T-helper 9 cell (primary cell): ENCODE results near the gene TRIM72.
"Not testable (repeated sequence)": the region's sequence is repeated elsewhere in the genome, so short reads cannot be mapped to it uniquely, and the experiment has no call there.

Experiments used
- DNase-seq: peaks from one replicate; pipeline ENCODE4 v3.0.0-alpha.2; 2020

The TRIM72 gene

DNA sequence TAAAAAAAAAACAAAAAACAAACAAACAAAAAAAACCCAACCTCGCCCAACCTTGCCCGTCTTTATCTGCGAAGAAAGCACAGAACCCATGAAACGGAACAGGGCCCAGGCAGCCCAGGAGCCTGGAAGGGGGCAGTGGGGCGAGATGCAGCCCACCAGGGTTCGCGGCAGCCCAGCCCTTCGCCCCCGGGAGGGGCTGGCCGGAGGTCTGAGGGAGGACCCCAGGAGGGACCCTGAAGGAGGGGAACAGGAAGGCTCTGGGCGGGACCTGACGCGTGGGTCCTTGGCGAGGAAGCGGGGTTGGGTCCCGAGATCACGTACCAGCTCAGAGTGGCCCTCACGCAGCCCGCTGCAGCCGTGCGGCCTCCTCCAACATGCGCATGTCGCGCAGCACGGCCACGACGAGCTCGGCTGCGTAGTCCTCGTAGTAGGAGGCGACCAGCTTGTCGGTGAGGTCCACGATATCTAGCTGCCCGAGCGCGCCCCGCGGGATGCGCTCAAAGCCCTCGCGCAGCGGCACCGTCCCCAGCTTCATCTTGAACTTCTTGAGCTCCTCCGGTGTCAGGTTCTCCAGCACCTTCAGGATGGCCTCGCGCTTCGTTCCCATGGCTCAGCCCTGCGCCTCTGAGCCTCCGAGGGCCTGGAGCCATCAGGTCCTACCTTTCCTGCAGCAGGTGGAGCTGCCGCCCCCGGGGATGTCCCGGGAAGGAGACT is 2.7 kb downstream of the TRIM72 start, which contains the start of gene PYDC1:
PYDC1 (minus strand) TSS at position 714 of the 714 bp plus-strand sequence; CDS start at position 607, 107 bp downstream.
- DNase-seq = no peak

DNA sequence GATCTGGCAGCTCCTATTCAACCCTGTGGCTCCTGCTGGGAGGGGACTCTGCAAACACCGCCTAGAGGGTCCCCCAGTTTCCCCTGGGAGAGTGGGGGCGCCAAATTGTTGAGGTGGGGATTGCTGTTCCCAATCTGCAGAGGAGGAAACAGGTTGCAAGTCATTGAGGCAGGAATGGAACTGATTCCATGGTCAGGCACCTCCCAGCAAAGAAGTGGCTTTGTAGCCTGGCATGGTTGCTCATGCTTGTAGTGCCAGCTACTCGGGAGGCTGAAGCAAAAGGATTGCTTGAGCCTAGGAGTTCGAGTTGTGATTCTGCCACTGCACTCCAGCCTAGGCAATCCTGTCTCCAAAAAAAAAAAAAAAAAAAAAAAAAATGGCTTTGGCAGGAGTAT is 3.2 kb downstream of the TRIM72 start:
- DNase-seq = no peak

DNA sequence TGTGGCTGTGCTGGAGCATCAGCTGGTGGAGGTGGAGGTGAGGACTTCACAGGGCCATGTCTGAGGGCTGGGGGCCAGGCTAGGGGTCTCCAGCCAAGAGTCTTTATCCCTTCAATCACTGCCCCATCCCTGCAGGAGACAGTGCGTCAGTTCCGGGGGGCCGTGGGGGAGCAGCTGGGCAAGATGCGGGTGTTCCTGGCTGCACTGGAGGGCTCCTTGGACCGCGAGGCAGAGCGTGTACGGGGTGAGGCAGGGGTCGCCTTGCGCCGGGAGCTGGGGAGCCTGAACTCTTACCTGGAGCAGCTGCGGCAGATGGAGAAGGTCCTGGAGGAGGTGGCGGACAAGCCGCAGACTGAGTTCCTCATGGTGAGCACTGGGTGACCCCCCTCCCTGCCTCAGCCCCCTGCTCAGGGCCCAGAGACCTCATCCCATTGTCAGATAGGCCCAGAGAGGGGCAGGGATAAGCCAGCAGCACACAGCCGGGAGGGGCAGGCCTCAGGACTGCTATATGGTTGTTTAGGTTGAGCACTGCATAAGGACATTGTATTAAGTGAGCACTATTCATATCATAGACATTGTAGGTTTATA is 5.3 kb downstream of the TRIM72 start:
- DNase-seq = no peak

DNA sequence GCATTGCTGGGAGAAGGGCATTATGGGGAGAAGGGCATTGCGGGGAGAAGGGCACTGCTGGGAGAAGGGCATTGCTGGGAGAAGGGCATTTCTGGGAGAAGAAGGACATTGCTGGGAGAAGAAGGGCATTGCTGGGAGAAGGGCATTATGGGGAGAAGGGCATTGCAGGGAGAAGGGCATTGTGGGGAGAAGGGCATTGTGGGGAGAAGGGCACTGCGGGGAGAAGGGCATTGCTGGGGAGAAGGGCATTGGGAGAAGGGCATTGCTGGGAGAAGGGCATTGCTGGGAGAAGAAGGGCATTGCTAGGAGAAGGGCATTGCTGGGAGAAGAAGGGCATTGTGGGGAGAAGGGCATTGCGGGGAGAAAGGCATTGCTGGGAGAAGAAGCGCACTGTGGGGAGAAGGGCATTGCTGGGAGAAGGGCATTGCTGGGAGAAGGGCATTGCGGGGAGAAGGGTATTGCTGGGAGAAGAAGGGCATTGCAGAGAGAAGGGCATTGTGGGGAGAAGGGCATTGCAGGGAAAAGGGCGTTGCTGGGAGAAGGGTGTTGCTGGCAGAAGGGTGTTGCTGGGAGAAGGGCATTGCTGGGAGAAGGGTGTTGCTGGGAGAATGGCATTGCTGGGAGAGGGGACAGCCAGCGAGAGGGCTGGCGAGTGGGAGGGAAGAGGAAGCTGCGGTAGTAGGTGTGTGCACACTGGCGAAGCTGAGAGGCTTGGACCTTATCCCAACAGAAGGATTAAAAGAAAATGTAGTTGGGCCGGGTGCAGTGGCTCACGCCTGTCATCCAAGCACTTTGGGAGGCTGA is 7.6 kb downstream of the TRIM72 start:
- no peak for DNase-seq

DNA sequence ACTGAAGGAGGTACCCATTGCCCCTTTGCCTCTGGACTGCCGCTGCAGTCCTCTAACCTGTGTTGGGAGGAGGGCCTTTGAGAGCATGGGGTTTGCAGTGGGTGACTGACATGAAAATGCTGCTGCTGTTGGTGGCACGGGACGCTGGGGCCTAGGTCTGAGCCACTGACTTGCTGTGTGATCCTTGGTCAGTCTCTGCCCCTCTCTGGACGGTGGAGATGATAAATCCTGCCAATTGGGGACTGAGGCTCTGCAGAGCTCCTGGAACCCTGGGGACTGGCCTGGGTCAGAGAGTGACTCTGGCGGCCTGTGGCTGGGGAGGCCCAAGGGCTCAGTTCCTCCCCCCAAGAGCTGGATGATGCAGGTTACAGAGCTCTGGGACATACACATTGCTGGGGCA is 9.1 kb downstream of the TRIM72 start:
- no peak for DNase-seq

DNA sequence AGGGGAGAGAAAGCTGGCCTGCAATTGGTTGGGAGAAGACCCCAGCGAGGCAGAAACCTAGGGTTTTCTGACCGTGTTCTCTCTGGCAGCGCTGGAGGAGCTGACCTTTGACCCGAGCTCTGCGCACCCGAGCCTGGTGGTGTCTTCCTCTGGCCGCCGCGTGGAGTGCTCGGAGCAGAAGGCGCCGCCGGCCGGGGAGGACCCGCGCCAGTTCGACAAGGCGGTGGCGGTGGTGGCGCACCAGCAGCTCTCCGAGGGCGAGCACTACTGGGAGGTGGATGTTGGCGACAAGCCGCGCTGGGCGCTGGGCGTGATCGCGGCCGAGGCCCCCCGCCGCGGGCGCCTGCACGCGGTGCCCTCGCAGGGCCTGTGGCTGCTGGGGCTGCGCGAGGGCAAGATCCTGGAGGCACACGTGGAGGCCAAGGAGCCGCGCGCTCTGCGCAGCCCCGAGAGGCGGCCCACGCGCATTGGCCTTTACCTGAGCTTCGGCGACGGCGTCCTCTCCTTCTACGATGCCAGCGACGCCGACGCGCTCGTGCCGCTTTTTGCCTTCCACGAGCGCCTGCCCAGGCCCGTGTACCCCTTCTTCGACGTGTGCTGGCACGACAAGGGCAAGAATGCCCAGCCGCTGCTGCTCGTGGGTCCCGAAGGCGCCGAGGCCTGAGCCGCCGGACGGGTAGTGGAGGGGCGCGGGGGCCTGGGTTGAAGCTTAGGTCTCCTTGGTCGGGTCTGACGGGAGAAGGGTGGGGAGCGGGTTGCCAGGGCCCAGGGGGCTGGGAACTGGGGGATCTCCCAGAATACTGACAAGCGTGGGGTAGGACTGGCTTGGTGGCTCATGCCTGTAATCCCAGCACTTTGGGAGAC is 10.4 kb downstream of the TRIM72 start:
- DNase-seq = no peak

DNA sequence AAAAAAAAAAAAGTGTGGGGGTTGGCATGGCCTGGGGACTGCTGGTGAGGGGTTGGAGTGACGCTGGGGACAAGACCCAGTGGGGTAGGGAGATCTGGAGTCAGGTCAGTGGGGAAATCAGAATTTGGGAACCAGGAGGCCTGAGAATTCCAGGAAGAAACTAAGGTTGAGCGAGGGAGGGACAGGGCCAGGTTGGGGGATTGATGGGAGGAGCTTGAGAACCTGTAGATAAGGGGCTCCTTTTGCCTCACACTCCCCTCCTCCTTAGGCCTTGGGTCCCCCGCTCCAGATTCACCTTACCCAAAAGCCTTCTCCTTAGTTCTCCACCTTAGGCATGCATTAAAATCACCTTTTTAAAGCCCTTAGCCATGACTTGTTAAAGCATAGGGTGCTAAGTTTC is 11.3 kb downstream of the TRIM72 start:
- DNase-seq = no peak

DNA sequence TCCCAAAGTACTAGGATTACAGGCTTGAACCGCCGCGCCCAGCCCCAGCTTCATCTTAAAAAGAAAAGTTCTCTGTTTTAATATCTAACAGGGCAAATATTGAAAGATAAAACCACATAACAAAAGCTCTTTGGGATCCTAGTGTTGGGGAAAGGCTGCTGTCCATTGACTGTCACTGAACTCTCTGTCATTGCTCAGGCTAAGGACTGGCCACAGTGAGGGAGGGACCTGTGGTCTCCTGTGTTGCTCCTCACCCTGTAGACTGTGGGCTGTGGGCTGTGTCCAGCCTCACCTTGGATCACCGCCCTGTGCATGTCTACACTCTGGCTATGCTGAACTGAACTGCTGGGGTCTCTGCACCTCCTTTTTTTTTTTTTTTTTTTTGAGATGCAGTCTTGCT is 14.3 kb downstream of the TRIM72 start:
- DNase-seq = no peak

DNA sequence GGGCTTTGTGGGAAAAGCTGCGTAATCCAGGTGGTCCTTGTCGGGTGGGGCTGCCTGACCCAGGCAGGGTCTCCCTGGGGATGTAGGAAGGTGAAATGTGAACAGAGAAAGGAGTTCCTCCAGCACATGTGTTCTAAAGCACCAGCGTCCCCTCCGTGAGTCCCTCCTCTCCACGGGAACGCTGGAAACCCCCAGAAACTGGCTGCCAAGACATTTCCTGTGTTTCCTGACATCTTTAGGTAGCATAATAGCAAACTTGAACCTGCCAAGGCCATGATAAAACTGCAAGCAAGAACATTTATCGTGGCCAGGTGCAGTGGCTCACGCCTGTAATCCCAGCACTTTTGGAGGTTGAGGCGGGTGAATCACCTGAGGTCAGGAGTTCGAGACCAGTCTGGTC is 15.6 kb downstream of the TRIM72 start:
- DNase-seq = no peak

DNA sequence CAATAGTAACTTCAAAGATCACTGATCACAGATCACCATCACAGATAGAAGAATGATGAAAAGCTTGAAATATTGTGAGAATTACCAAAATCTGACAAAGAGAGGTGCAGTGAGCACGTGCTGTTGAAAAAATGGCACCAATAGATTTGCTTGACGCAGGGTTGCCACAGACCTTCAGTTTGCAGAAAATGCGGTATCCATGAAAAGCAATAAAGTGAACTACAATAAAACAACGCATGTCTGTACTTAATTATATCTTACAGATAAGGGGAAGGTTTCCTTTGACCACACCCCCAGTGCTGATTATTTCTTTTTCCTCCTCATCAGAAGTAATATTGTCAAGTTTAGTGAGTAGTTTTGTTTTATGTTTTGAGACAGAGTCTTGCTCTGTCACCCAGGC is 24.1 kb downstream of the TRIM72 start:
- no peak for DNase-seq

DNA sequence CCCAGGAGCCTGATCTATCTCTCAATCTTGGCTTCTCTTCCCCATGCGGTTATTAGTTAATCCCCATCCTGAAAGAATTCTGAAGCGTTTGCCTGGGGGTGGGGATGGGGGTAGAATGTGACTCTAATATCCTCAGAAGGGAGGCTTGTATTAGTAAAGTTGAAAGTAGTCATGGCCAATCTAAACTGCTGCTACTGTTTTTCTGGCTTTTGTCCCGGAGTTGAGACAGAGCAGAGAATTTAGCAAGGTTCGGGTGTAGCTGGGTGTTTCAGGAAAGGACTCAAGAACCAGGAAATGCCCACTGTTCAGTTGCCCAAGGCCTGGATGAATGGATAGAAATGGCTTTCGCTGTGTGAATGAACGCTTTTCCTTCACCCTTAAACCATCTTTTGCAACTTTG is 28.3 kb downstream of the TRIM72 start:
- no peak for DNase-seq

DNA sequence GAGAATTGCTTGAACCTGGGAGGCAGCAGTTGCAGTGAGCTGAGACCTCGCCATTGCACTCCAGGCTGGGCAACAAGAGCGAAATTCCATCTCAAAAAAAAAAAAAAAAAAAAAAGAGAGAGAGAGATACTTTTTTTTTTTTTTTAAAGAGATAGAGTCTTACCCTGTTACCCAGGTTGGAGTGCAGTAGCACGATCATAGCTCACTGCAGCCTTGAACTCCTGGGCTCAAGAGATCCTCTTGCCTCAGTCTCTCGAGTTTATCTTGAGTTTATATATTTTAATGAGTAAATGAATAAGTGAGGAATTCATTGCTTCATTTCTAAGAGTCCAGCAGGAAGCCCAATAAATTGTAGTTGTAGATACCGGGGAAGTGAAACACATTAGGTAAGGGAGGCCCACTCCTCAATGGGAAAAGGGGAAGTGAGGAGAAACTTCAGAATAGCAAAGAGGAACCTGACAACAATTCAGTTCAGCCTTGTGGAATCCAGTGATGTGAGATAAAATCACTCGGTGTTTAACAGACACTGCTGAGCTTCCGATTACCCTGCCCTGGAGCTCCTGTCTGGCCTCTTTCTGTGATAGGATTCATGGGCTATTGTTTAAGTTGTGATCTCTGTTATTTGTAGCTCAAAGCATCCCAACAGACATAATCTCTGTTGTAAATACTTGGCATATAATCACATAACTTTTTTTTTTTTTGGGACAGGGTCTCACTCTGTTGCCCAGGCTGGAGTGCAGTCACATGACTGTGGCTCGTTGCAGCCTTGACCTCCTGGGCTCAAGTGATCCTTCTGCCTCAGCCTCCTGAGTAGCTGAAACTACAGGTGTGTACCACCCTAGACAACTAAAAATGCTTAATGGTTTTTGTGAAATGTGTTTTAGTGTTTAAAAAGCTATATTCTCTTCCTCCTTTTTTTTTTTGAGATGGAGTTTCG is 30.1 kb downstream of the TRIM72 start:
- no peak for DNase-seq

DNA sequence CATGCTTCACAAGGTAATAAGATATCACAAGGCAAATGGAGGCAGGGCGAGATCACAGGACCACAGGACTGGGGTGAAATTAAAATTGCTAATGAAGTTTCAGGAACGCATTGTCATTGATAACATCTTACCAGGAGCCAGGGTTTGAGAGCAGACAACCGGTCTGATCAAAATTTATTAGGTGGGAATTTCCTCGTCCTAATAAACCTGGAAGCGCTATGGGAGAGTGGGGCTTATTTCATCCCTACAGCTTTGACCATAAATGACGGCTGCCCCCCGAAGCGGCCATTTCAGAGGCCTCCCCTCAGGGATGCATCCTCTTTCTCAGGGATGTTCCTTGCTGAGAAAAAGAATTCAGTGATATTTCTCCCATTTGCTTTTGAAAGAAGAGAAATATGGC is 31.7 kb downstream of the TRIM72 start:
- not testable (repeated sequence) for DNase-seq

DNA sequence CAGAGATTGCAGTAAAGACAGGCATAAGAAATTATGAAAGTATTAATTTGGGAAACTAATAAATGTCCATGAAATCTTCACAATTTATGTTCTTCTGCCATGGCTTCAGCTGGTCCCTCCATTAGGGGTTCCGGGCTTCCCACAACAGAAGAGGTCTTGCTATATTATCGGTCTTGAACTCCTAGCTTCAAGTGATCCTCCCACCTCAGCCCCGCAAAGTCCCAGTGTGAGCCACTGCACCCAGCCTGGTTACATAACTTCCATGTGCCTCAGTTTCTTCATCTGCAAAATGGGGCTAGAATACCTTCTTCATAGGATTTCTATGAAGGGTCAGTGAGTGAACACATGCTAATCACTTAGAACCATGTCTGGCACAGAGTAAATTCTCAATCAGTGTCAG is 32.4 kb downstream of the TRIM72 start:
- no peak for DNase-seq

DNA sequence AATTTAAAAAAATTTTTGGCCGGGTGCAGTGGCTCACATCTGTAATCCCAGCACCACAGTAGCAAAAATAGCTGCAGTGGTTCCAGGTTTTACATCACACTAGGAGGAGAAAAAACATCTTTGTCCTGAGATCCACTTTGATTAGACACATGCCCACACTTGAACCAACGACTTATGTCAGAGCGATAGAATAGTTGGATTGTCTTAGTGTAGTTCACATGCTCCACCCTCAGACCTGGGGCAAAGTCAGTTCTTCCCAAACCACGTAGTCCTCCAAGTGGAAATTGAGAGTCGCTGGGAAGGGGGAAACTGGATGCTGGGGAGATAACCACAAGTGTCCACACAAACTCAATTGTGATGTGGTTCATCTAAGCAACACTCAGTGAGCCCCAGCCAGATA is 34.4 kb downstream of the TRIM72 start:
- no peak for DNase-seq

DNA sequence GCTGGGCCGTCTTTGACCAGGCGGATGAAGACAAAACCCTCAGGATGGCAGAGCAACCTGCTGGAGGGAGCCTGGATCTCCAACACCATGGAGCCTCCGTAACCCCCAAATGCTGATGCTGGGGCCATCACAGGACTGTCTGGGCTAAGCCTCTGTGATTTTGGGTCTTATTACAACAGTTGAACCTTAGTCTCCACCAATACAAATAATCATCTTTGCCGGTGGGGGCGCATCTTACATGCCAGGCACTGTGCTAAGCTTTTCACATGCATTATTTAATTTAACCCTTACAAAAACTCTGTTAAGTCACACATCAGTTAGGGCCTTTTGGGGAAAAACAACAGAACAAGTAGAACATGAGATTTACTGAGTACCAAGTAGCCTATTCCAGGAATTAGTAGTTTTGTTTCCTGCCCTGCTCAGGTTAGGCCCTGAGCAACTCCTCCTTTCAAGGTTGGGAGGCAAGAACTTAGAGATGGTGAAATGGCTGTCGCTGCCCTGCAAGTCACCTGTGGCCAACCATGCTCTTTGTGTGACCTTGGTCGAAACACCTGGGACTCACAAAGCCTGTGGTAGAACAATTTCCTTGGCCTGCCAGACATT is 37.0 kb downstream of the TRIM72 start:
- no peak for DNase-seq

DNA sequence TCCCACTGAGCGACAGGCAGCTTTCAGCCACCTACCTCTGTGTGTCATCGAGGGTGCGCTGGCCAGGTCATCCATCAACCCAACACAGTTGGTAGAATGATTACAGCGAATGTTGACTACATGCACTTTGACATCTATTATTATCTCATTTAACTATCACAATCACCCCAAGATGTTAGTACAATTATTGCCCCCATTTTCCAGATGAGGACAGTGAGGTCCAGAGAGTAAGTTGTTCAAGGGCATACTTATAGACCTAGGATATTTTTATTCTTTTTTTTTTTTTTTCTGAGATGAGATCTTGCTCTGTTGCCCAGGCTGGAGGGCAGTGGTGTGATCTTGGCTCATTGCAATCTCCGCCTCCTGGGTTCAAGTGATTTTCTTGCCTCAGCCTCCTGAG is 37.5 kb downstream of the TRIM72 start:
- no peak for DNase-seq

DNA sequence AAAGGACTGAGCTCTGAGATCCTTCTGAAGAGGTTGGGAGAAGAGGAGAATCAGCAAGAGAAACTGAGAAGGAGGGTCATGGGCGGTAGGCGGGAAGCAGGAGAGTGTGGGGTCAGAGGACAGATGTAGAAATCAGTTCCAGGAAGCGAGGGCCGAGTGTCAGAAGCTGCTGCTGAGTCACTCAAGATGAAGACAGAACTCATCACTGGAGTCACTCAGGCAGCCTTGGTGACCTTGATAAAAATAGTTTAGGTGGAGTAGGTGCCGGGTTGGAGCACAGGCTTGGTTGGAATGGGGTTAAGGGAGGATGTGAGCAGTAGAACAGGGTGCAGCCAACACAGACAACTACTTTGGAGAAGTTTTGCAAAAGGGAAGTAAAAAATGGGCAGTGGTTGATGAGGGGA is 39.7 kb downstream of the TRIM72 start:
- DNase-seq = no peak

DNA sequence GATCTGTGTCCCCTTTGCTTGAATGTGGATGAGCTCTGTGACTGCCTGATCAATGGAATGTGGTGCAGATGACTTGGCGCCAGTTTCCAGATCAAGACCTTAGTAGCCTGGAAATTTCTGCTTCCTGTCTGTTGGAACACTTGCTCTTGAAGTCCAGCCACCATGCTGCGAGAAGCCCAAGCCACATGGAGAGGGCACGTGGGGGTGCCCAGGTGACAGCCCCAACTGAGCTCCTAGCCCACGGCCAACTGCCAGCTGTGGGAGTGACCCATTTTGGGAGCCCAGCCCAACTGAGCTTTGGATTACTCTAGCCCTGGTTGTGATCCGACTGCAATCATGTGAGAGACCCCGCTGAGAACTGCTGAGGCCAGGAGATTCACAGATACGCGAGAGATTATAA is 42.5 kb downstream of the TRIM72 start:
- DNase-seq = no peak

DNA sequence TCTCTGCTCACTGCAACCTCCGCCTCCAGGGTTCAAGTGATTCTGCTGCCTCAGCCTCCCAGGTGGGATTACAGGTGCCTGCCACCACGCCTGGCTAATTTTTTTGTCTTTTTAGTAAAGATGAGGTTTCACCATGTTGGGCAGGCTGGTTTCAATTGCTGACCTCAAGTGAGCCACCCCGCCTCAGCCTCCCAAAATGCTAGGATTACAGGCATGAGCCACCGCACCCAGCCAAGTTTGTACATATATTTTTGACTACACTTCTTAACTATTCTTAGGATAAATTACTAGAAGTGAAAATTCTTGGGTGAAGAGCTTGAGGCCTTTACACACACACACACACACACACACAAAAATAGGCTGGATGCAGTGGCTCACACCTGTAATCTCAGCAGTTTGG is 44.4 kb downstream of the TRIM72 start:
- no peak for DNase-seq

DNA sequence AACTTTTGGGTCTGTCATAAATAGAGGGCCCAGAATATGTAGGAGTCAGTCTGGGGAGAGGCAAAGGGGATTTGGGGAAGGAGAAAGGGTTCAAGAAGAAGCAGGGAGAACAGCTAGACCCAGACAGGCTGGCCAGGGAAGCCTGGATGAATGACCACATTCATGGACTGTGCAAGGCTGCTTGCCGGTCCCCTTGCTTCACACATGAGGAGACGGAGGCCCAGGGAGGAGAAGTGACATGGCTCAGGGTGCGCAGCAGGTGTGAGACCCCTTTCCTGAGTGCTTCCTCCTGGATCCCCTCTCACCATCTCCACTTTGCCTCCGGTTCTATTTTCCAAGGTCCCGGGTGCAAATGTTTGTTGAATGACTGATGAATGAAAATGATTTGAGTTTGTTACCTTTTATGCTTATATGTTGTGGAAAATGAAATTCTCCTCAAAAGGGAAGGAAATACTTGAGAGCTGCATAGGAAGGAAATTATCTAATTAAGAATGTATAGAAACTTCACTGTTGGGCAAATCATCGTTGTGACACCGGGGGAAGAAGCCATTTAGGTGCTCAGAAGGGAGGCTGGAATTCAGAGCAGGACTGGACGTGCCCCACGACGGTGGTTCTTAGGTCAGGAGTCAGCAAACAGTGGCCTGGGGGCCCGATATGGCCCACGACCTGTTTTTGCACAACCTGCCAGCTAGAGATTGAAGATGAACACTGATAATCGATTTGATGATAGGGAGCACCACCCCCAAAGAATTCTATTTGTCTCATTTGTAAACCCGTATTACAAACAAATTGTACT is 46.4 kb downstream of the TRIM72 start:
- DNase-seq = no peak
